ENCODE data around the gene RTP2. TPM values are rescaled to one million over a fixed set of nuclear protein-coding genes. Genes with fewer than 3 reads are reported as not detected.

Gene RTP2
- not detected in 2 replicates for total RNA-seq

GRCh38 chr3:187702507-187703033, at the start of gene RTP2:
Gene RTP2, minus strand, starts transcription at chr3:187702557. Its CDS starts 429 bp downstream, at chr3:187702128.
- POLR2A ChIA-PET: no interaction called here

GRCh38 chr3:187750513-187751123, 48.3 kb upstream of the RTP2 start:
- intact Hi-C loops (cut with micrococcal nuclease): no loop called here
- no peaks in the 10 kb centered on the region for H3K9me3 Mint-ChIP-seq
- H3K36me3 Mint-ChIP-seq (ENCODE audit: low read depth): peaks cover 1% of the 10 kb centered on the region
- H3K27ac Mint-ChIP-seq: peak overlapping the region; percentile 78
- ChIA-PET CTCF (interaction anchor here (1.0 to 2.9 kb wide), 4 partner anchors 11 to 191 kb away, joined by 3 to 32 read pairs (median 4); no protein-coding TSS in a partner anchor), POLR2A (interaction anchor here (0.6 to 8.4 kb wide), 14 partner anchors 10 to 1003 kb away, joined by 3 to 94 read pairs (median 4); partner anchors contain the start of gene LPP)
- peaks cover 58% of the 10 kb centered on the region for H3K4me1 Mint-ChIP-seq
- no peak for TF ChIP-seq CTCF (IDR thresholded peaks at IDR 0.05)
- H3K4me3 Mint-ChIP-seq: peak overlapping the region; percentile 75
- no peak for ATAC-seq (ENCODE audit: low read depth)
- no peak for DNase-seq
- no peaks in the 10 kb centered on the region for H3K27me3 Mint-ChIP-seq

More at GRCh38 chr3:187702507-187703033, at the start of gene RTP2:
- no peak for DNase-seq
- no peak within 1 kb of the TSS for H3K4me3 Mint-ChIP-seq
- H3K36me3 Mint-ChIP-seq (ENCODE audit: low read depth): no peaks in the 10 kb centered on the region
- no peaks in the 10 kb centered on the region for H3K27me3 Mint-ChIP-seq
- CTCF ChIA-PET: interaction anchor here (1.2 to 3.5 kb wide), 2 partner anchors 23 to 386 kb away, joined by 3 to 13 read pairs; no protein-coding TSS in a partner anchor
- no peaks in the 10 kb centered on the region for H3K9me3 Mint-ChIP-seq
- no peaks in the 10 kb centered on the region for H3K4me1 Mint-ChIP-seq
- H3K27ac Mint-ChIP-seq: no peak within 1 kb of the TSS
- no peak for TF ChIP-seq CTCF (IDR thresholded peaks at IDR 0.05)
- intact Hi-C loops (cut with micrococcal nuclease): no loop called here
- no peak for ATAC-seq (ENCODE audit: low read depth)

- ChIA-PET CTCF (interaction anchor here (0.7 to 3.7 kb wide), 10 partner anchors 11 to 1205 kb away, joined by 3 to 32 read pairs (median 3); partner anchors contain the start of gene LPP), POLR2A (interaction anchor here (0.6 to 8.4 kb wide), 17 partner anchors 9 to 1003 kb away, joined by 3 to 94 read pairs (median 4); partner anchors contain the start of gene LPP)
- intact Hi-C loops (cut with micrococcal nuclease): no loop called here
- TF ChIP-seq CTCF (IDR thresholded peaks at IDR 0.05): no peak
- Mint-ChIP-seq H3K27me3 (no peaks in the 10 kb centered on the region), H3K4me1 (peaks cover 59% of the 10 kb centered on the region), H3K36me3 (ENCODE audit: low read depth) (peaks cover 3% of the 10 kb centered on the region), H3K4me3 (peak overlapping the region; percentile 75), H3K9me3 (no peaks in the 10 kb centered on the region), H3K27ac (peak overlapping the region; percentile 78)
- DNase-seq (no peak), ATAC-seq (ENCODE audit: low read depth) (no peak)
Measured at GRCh38 chr3:187750006-187750512, 47.7 kb upstream of the RTP2 start.

- H3K9me3 Mint-ChIP-seq: no peaks in the 10 kb centered on the region
- ATAC-seq (ENCODE audit: low read depth): peak; percentile 56
- peaks cover 17% of the 10 kb centered on the region for H3K36me3 Mint-ChIP-seq (ENCODE audit: low read depth)
- intact Hi-C loops (cut with micrococcal nuclease): loop anchor here (1.0 to 10.0 kb wide), 7 partner anchors 25 to 611 kb away; no protein-coding TSS in a partner anchor
- ChIA-PET POLR2A (interaction anchor here (0.9 to 8.4 kb wide), 14 partner anchors 29 to 1207 kb away, joined by 3 to 94 read pairs (median 4); partner anchors contain the start of gene LPP), CTCF (interaction anchor here (0.6 to 3.7 kb wide), 36 partner anchors 10 to 1207 kb away, joined by 3 to 42 read pairs (median 4); partner anchors contain the start of gene LPP)
- H3K27me3 Mint-ChIP-seq: no peaks in the 10 kb centered on the region
- peaks cover 64% of the 10 kb centered on the region for H3K4me1 Mint-ChIP-seq
- H3K27ac Mint-ChIP-seq: peak overlapping the region; percentile 76
- no peak for TF ChIP-seq CTCF (IDR thresholded peaks at IDR 0.05)
- peak overlapping the region; percentile 72 for H3K4me3 Mint-ChIP-seq
- peak; percentile 86 for DNase-seq
Measured at GRCh38 chr3:187748050-187748481, 45.7 kb upstream of the RTP2 start.

All from activated B cell treated with CpG ODN at 0.5 μM for 24 hours (primary cell).